K562 (cell line): ENCODE data around the gene REM2. TPM values are rescaled to one million over a fixed set of nuclear protein-coding genes. Genes with fewer than 3 reads are reported as not detected.
A peak's percentile ranks its signal among the peaks of the same experiment; 100 is the strongest.

Experiments
- ATAC-seq: fragments of 200-7000 bp; cut with Tn5 transposase; 3 replicates; pipeline ENCODE4 v1.9.1; 2020; ENCODE audit warnings: moderate library complexity
- BruUV-seq: library from RNA; stranded (reverse); fragments of 400-500 nt; replicated peaks from 2 replicates; lab custom pipeline; 2021; lab: Mats Ljungman, UMichigan
- CTCF ChIA-PET: fragments of 300-600 bp; formaldehyde crosslinking; extraction: SDS; loops from one replicate; lab custom pipeline; 2021; ENCODE audit warnings: low intra/inter-chr PET ratio; lab: Yijun Ruan, JAX
- POLR2A ChIA-PET: fragments of 300-600, 350-650 bp; sonication (Branson Sonifier 250); formaldehyde crosslinking; extraction: SDS; loops from one replicate; lab custom pipeline; 2021; ENCODE audit warnings: antibody characterized with exemption, inconsistent platforms; lab: Yijun Ruan, JAX
- DNase-seq, 4 experiments: peaks; one replicate each; pipeline versions ENCODE4 v3.0.0 to v3.0.0-alpha.2; 2011 to 2018; ENCODE audit warnings: low spot score in 3 of 4, mixed read lengths in 3 of 4; ENCODE audit errors: extremely low read depth in 1 of 4
- FAIRE-seq: peaks from 2 replicates; lab custom pipeline; 2011; peaks lifted over from hg19 to GRCh38; lab: Jason Lieb, UNC
- H2AFZ ChIP-seq: 2 replicates; pipeline ENCODE4 v1.6.0; 2011; ENCODE audit warnings: low read depth, low read length, control low read depth, inconsistent platforms
- H3K27ac ChIP-seq: fragments of 200-600 bp; 3 replicates; pipeline ENCODE4 v1.8.0; 2011; ENCODE audit warnings: low read depth, mild to moderate bottlenecking, control low read depth, inconsistent platforms, low read length, moderate library complexity, mixed read lengths; ENCODE audit errors: extremely low read depth
- H3K27me3 ChIP-seq, 2 experiments: fragments of 300-600 bp in 1 of 2; 2 replicates in 1 of 2; 3 replicates in 1 of 2; pipeline versions ENCODE4 v1.6.0 to v1.8.0; 2011; ENCODE audit warnings: inconsistent platforms in 2 of 2, low read length in 2 of 2, mild to moderate bottlenecking in 1 of 2, mixed read lengths in 1 of 2, moderate library complexity in 1 of 2; ENCODE audit not compliant: control insufficient read depth in 2 of 2, insufficient read depth in 2 of 2
- H3K36me3 ChIP-seq: fragments of 300-600 bp; 3 replicates; pipeline ENCODE4 v1.8.0; 2011; ENCODE audit warnings: mild to moderate bottlenecking, low read length, inconsistent platforms; ENCODE audit not compliant: control insufficient read depth, insufficient read depth
- H3K4me1 ChIP-seq, 2 experiments: fragments of 200-600 bp in 1 of 2; replicated peaks in 1 of 2; 2 replicates in 1 of 2; 3 replicates in 1 of 2; pipeline versions ENCODE4 v1.5.1 to v1.8.0; 2011; ENCODE audit warnings: inconsistent platforms in 2 of 2, low read length in 2 of 2, mild to moderate bottlenecking in 1 of 2, mixed read lengths in 1 of 2, moderate library complexity in 1 of 2; ENCODE audit not compliant: control insufficient read depth in 2 of 2, insufficient read depth in 2 of 2
- H3K4me2 ChIP-seq: 2 replicates; pipeline ENCODE4 v1.6.1; 2011; ENCODE audit warnings: low read length, control low read depth, inconsistent platforms, mixed read lengths; ENCODE audit not compliant: insufficient read depth
- H3K4me3 ChIP-seq: fragments of 200-600 bp; sonication (generic), shearing (Covaris generic); 2 replicates; pipeline ENCODE4 v1.5.1; 2016; ENCODE audit warnings: control low read depth, inconsistent platforms
- H3K79me2 ChIP-seq: fragments of 200-600 bp; 3 replicates; pipeline ENCODE4 v1.8.0; 2011; ENCODE audit warnings: low read length, inconsistent platforms; ENCODE audit not compliant: control insufficient read depth, insufficient read depth
- H3K9ac ChIP-seq, 2 experiments: 2 replicates each; pipeline versions ENCODE4 v1.6.0 to v1.6.1; 2011; ENCODE audit warnings: low read depth in 2 of 2, low read length in 2 of 2, control low read depth in 1 of 2, inconsistent platforms in 1 of 2, mild to moderate bottlenecking in 1 of 2, mixed read lengths in 1 of 2; ENCODE audit not compliant: insufficient read depth in 1 of 2
- H3K9me1 ChIP-seq: one replicate; pipeline ENCODE4 v1.6.0; 2011; ENCODE audit warnings: inconsistent platforms, mild to moderate bottlenecking, low read length, moderate library complexity; ENCODE audit not compliant: control insufficient read depth, insufficient read depth
- H3K9me3 ChIP-seq: replicated peaks from 2 replicates; pipeline ENCODE4 v1.5.1; 2011; ENCODE audit warnings: low read depth, low read length, inconsistent platforms; ENCODE audit not compliant: control insufficient read depth, insufficient read depth
- H4K20me1 ChIP-seq: replicated peaks from 2 replicates; pipeline ENCODE4 v1.6.1; 2011; ENCODE audit warnings: low read length, inconsistent platforms, mixed read lengths; ENCODE audit not compliant: control insufficient read depth, insufficient read depth
- ARID1B ChIP-seq: fragments of 450-650 bp; IDR thresholded peaks from 2 replicates; pipeline ENCODE4 v1.6.1; 2016; ENCODE audit warnings: antibody characterized with exemption, mild to moderate bottlenecking, inconsistent platforms
- DMBX1 ChIP-seq: fragments of 250-450 bp; sonication (Bioruptor Pico); IDR thresholded peaks from 2 replicates; pipeline ENCODE4 v1.8.0; 2022; ENCODE audit warnings: inconsistent platforms, mild to moderate bottlenecking, moderate library complexity, borderline replicate concordance
- EP300 ChIP-seq: IDR thresholded peaks from 2 replicates; pipeline ENCODE4 v1.6.1; 2012; ENCODE audit warnings: low read length, improper control_type of control experiment
- KAT8 ChIP-seq: fragments of 450-650 bp; IDR thresholded peaks from 2 replicates; pipeline ENCODE4 v1.6.1; 2016; ENCODE audit warnings: low read depth, mild to moderate bottlenecking
- POLR2G ChIP-seq: fragments of 200-400 bp; formaldehyde crosslinking; IDR thresholded peaks from 2 replicates; pipeline ENCODE4 v1.6.1; 2017; ENCODE audit warnings: low read depth, mild to moderate bottlenecking, antibody characterized with exemption, low read length, moderate library complexity
- TGIF2 ChIP-seq: sonication (generic); formaldehyde crosslinking; IDR thresholded peaks from 2 replicates; pipeline ENCODE4 v1.8.1; 2022; ENCODE audit warnings: mild to moderate bottlenecking, missing genetic modification reagents, moderate library complexity
- ZNF124 ChIP-seq: sonication (generic); formaldehyde crosslinking; IDR thresholded peaks from 2 replicates; pipeline ENCODE4 v1.8.1; 2022; ENCODE audit warnings: missing genetic modification reagents
- ZNF140 ChIP-seq: fragments of 250-450 bp; sonication (Bioruptor Pico); IDR thresholded peaks from 2 replicates; pipeline ENCODE4 v1.8.0; 2021; ENCODE audit warnings: moderate library complexity, mild to moderate bottlenecking, inconsistent platforms
- ZNF311 ChIP-seq: fragments of 250-450 bp; sonication (Bioruptor Pico); IDR thresholded peaks from 2 replicates; pipeline ENCODE4 v1.4.0; 2020; ENCODE audit warnings: mild to moderate bottlenecking, moderate library complexity
- ZNF431 ChIP-seq: sonication (generic); formaldehyde crosslinking; IDR thresholded peaks from 2 replicates; pipeline ENCODE4 v1.8.0; 2022; ENCODE audit warnings: mild to moderate bottlenecking, missing genetic modification reagents
- ZNF586 ChIP-seq: fragments of 450-650 bp; formaldehyde crosslinking; conservative IDR thresholded peaks from 2 replicates; pipeline ENCODE4 v1.4.0; 2020; ENCODE audit warnings: mild to moderate bottlenecking, moderate library complexity
- ZNF766 ChIP-seq: fragments of 200-800 bp; sonication (Bioruptor generic); conservative IDR thresholded peaks from 2 replicates; pipeline ENCODE4 v1.6.1; 2016; ENCODE audit warnings: missing genetic modification characterization, missing compliant biosample characterization
- WGBS: fragments of 100-300 bp; shearing (Covaris generic); methylation state at CpG from one replicate; pipeline ENCODE4 v1.1.6; 2016; ENCODE audit warnings: low coverage, mixed read lengths; ENCODE audit not compliant: insufficient coverage; ENCODE audit errors: missing lambda C conversion rate; 5-methylcytosine and 5-hydroxymethylcytosine counted together
- in situ Hi-C: fragments of 300-500 bp; cut with MboI; formaldehyde crosslinking; loops from 4 replicates; pipeline ENCODE4 v1.15.0; 2018; ENCODE audit warnings: inconsistent platforms, mixed read lengths
- intact Hi-C: fragments of 100-400 bp; cut with micrococcal nuclease; formaldehyde crosslinking; loops from 2 replicates; pipeline ENCODE4 v1.14.2; 2022
- polyA plus RNA-seq, 8 experiments: library from polyadenylated mRNA; depleted of rRNA in 4 of 8; stranded (reverse) in 5 of 8; unstranded in 3 of 8; fragments of >200 nt; fragmentation: Nextera tagmentation in 2 of 8; fragmentation: Illumina TruSeq in 1 of 8; extraction: Ambion mirVana in 2 of 8; extraction: Trizol in 1 of 8; gene quantifications; 2 replicates each; pipeline versions ENCODE4 v1.2.1 to v1.2.3, GENCODE V29; 2011 to 2014; ENCODE audit warnings: inconsistent platforms in 1 of 8, missing spikeins in 1 of 8
- total RNA-seq, 7 experiments: library from RNA; depleted of rRNA in 6 of 7; stranded (reverse); fragments of >200 nt in 6 of 7; fragmentation: Illumina TruSeq in 2 of 7; extraction: Trizol in 2 of 7; gene quantifications; 2 replicates each; pipeline versions ENCODE4 v1.2.1 to v1.2.3, GENCODE V29; 2011 to 2021; ENCODE audit warnings: low replicate concordance in 1 of 7
- TF ChIP-seq, protein P1 (sequence below): fragments of 450-650 bp; formaldehyde crosslinking; IDR thresholded peaks from 2 replicates; pipeline ENCODE4 v1.4.0; 2022; ENCODE audit warnings: mild to moderate bottlenecking, moderate library complexity
- TF ChIP-seq, protein P2 (sequence below): sonication (generic); formaldehyde crosslinking; IDR thresholded peaks from 2 replicates; pipeline ENCODE4 v1.9.0; 2022; ENCODE audit warnings: mild to moderate bottlenecking, missing genetic modification reagents

REM2 gene
- total and polyA plus RNA-seq, 9 of the 15 experiments (the other 6 are each of a cell fraction or from before 2014, with no cell fraction given): 0.18 to 1.0 (median 0.38) TPM

DNA sequence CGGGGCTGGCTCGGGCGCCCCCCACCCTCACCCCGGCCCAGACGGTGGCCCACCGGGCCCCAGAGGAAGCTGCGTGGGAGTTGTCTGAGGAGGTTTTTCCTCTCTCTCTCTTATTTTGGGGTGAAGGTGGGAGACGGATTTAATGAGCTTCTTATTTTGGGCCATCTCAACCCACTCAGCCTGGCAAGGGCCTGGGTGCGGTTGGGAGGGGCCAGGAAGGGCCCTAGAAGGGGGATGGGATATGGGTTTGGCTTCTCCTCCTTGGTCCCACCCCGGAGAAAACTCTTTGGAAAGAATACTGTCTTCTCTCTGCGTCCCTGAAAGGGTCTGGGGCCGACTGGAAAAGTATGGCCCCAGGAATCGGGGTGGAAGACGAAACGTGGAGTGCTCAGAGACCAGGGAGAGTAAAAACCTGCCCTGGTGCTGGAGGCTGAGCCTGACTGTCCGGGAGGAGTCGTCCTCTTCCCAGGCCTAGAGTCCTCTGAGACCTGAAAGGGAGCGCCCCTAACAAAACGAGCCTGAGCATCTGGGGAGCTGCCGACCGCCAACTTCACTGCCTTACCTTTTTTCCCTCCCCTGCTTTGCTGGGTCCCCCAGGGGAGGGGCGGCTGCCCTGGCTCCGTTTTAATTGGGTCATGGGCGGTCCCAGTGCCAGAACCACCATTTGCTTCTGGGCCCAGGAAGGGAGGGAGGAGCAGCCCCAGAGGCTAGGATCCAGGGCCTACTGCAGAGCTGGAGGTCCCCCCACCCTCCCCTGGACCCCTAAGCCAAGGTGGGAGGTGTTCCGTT is 45.1 kb upstream of the REM2 start:
- 80% methylated on average over 19 of the region's 25 CpGs for WGBS
- Histone ChIP-seq H3K9me1 (no peaks in the 10 kb centered on the region), H3K79me2 (no peaks in the 10 kb centered on the region), H3K9me3 (no peaks in the 10 kb centered on the region), H4K20me1 (no peaks in the 10 kb centered on the region), H3K4me2 (no peak overlapping the region), H2AFZ (no peak overlapping the region), H3K36me3 (peaks cover 28% of the 10 kb centered on the region; the same call in 2 of the 3 replicates), H3K4me1 (peaks cover 0 to 14% of the 10 kb centered on the region in 2 experiments; a peak in 1 of 5 replicates), H3K27me3 (no peaks in the 10 kb centered on the region), H3K27ac (no peak overlapping the region), H3K9ac (peak overlapping the region in 1 of 2 experiments; percentile 31; a peak in 1 of 4 replicates), H3K4me3 (no peak overlapping the region)
- FAIRE-seq: no peak
- in situ Hi-C loops: no loop called here
- no peak for DNase-seq
- BruUV-seq: no TSS peak
- ChIA-PET CTCF (no interaction called here), POLR2A (interaction anchor here (0.8 to 1.5 kb wide), 6 partner anchors 8 to 41 kb away, joined by 3 to 10 read pairs (median 4); partner anchors contain the start of genes LRP10 and MRPL52)
- intact Hi-C loops: no loop called here
- ATAC-seq: no peak
- peak; percentile 25; the same call in 1 of the 2 replicates for TF ChIP-seq POLR2G
- TF ChIP-seq ZNF431: no peak

DNA sequence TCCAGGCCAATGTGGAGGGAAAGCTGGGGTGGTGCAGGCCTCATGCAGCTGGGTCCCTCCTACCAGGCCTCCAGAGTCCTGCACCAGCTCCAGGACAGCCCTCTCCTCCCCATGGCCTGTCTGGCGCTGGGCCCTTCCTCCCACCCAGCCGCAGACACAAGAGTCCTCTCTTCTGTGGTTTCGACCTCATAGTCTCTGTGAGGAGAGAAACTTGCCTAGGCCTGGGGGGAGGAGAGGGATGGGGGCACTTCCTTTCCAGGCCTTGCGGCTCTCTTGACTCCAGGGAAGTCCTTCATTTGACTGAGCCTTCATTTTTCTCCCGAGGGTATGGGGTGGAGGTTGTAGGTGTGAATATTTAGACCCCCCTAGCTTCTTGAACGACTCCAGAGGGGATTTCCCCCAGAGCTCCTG is 44.4 kb upstream of the REM2 start:
- H3K9ac ChIP-seq: peak overlapping the region in 1 of 2 experiments; percentile 76; a peak in 1 of 4 replicates
- TF ChIP-seq, protein P1, sequence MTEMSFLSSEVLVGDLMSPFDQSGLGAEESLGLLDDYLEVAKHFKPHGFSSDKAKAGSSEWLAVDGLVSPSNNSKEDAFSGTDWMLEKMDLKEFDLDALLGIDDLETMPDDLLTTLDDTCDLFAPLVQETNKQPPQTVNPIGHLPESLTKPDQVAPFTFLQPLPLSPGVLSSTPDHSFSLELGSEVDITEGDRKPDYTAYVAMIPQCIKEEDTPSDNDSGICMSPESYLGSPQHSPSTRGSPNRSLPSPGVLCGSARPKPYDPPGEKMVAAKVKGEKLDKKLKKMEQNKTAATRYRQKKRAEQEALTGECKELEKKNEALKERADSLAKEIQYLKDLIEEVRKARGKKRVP: no peak
- TF ChIP-seq KAT8: no peak
- no peak for TF ChIP-seq DMBX1 (CRISPR knock-in tag)
- no peak for TF ChIP-seq ZNF586 (CRISPR knock-in tag)
- no peak for TF ChIP-seq ZNF766 (CRISPR knock-in tag)
- TF ChIP-seq ZNF140 (CRISPR knock-in tag): no peak
- TF ChIP-seq EP300: no peak
- no peak for TF ChIP-seq ARID1B
- no peak for TF ChIP-seq ZNF124 (CRISPR knock-in tag)
- TF ChIP-seq ZNF311: no peak
- TF ChIP-seq TGIF2: no peak
- TF ChIP-seq, protein P2, sequence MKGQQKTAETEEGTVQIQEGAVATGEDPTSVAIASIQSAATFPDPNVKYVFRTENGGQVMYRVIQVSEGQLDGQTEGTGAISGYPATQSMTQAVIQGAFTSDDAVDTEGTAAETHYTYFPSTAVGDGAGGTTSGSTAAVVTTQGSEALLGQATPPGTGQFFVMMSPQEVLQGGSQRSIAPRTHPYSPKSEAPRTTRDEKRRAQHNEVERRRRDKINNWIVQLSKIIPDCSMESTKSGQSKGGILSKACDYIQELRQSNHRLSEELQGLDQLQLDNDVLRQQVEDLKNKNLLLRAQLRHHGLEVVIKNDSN (CRISPR knock-in tag): no peak

More for the DNA sequence above, 44.4 kb upstream of the REM2 start:
- no peak overlapping the region for H2AFZ ChIP-seq
- H3K27ac ChIP-seq: no peak overlapping the region
- no peaks in the 10 kb centered on the region for H3K79me2 ChIP-seq
- POLR2A ChIA-PET: interaction anchor here (0.6 to 1.5 kb wide), 7 partner anchors 8 to 484 kb away, joined by 3 to 10 read pairs (median 3); partner anchors contain the start of genes LRP10 and MRPL52
- in situ Hi-C loops (no loop called here), intact Hi-C loops (no loop called here)
- peak; percentile 12; the same call in 1 of the 3 replicates for ATAC-seq
- no peaks in the 10 kb centered on the region for H3K9me3 ChIP-seq
- no peaks in the 10 kb centered on the region for H3K27me3 ChIP-seq
- WGBS: 35% methylated on average over 3 of the region's 6 CpGs
- no peak for DNase-seq
- H3K4me3 ChIP-seq: no peak overlapping the region
- no peaks in the 10 kb centered on the region for H3K9me1 ChIP-seq
- CTCF ChIA-PET: no interaction called here
- BruUV-seq: no TSS peak
- H3K4me2 ChIP-seq: no peak overlapping the region
- peaks cover 0 to 14% of the 10 kb centered on the region in 2 experiments; a peak in 1 of 5 replicates for H3K4me1 ChIP-seq
- no peaks in the 10 kb centered on the region for H4K20me1 ChIP-seq
- peaks cover 21% of the 10 kb centered on the region; the same call in 2 of the 3 replicates for H3K36me3 ChIP-seq
- FAIRE-seq: no peak
